ENCODE data around the gene LTBR. TPM values are rescaled to one million over a fixed set of nuclear protein-coding genes. Genes with fewer than 3 reads are reported as not detected.

The LTBR gene
- polyA plus RNA-seq, 4 donors = 56.2 to 71.2 (median 61.7) TPM

DNA sequence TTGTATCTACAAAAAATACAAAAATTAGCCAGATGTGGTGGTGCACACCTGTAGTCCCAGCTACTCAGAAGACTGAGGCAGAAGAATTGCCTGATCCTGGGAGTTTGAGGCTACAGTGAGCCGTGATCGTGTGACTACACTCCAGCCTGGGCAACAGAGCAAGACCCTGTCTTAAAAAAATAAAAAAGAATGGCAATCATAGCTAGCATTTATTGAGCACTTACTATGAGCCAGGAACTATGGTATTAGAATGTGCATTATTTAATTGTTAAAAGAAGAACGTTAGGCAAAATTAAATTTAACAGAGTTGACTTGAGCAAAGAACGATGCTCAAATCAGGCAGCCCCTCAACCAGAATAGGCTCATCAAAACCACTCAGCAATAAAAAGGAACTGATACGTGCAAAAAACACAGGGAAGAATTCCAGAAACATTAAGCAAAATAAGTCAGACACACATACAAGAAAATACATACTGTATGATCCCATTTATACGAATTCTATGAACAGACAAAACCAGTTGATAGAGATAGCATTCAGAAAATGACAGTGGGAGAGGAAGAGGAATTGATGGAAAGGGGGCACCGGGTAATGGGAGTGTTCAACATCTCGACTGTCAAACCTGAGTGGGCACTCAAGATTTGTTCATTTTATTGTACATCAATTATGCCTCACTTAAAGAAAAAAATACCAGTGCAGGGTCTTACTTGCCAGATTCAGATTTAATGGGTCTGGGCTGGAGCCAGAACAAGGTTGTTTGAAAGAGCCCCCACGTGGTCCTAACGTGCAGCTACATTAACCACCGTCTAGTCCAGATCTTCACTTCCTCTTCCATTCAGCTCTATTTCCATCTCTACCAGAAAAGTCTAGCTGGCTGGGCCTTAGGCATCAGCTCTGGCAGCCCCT lies 16.6 kb upstream of the LTBR start:
- no peak for DNase-seq (ENCODE audit: low read depth in 4 of 4, low spot score in 3 of 4)

DNA sequence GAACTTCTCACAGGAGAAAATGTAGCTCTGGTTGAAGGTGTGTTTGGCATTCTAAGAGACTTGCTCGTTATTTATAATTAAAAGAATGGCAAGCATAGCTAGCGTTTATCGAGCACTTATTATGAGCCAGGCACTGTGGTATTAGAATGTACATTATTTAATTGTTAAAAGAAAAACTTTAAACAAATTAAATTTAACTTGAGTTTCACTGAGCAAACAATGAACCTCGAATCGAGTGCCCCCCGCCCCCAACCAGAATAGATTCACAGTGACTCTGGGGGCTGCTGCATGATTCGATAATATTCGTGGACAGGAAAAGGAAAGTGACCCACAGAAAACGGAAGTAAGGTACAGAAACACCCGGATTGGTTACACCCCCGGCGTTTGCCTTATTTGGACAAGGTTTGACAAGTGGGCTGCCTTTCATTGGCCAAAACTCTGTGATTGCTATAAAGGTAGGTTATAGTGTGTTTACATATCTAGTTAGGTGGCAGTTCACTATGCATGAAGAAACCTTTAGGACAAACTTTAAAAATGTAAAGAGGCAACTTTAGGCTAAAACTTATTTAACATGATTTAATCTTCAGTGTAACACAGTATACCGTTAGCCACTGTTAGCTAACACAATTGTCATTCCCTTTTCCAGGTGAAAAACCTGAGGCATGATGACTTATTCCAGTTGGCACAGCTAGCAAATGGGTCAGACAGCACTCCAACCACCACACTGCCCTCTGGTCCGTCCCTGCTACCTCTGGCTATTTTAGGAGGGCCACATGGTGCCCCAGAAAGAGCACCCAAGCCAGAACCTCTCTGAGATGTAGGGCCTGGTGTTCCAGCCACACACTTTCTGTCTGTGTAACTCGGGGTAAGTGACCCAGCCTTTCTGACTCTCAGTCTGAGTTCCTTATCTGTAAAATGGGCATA lies 15.7 kb upstream of the LTBR start:
- DNase-seq (ENCODE audit: low read depth in 4 of 4, low spot score in 3 of 4) = no peak

DNA sequence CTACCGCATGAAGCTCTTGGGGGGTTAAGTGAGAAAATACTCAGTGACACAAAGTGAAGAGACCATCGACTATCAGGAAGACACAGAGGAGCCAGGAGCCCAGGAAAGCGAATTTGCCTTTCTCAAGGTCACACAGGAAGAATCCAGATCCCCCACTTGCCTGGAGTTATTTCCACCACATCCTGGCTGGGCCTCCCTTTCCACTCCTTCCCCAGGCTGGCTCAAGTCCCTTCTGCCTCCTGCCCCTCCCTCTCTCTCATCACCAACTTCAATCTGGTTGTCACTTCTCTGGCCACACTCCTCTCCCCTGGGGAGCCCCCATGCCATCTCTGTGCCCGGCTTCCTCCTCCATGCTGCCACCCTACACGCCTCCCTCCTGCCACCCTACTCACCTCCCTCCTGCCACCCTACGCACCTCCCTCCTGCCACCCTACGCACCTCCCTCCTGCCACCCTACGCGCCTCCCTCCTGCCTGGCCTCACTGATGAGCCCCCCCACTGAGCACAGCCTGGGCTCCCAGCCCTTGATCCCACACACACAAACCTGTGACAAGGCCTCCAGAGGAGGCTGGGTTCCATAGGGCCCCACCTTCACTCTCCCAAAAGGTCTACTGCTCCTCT lies 14.9 kb upstream of the LTBR start:
- DNase-seq (ENCODE audit: low read depth in 4 of 4, low spot score in 3 of 4) = no peak

DNA sequence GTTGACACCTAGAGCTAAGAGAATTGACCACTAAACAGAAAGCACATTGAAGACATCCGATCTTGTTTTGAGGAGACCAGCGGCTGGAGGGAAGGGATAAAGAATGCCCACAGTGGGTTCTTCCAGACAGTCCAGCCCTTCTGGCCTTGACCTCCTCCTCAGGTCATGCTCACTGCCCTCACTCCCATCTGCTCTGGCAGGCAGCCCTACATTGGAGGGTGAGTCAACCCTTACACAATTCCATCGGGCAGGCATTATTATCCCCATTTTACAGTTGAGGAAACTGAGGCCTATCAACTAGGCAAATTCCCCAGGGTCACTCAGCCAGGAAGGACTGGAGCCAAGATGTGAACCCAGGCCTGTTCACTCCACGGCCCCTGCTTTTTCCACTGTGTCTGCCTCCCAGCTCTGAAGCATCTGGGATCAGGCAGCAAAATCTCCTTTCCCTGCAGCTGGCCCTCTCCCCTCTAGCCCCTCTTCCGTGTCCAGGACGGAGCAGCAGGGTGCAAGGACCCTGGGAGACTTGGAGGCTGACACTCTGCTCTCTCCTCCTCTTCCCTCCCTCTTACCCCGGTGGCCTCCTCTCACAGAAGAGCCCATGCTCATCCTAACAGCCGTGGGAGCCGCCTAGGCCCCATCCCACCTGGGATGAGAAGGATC lies 13.9 kb upstream of the LTBR start:
- DNase-seq (ENCODE audit: low read depth in 4 of 4, low spot score in 3 of 4) = no peak

DNA sequence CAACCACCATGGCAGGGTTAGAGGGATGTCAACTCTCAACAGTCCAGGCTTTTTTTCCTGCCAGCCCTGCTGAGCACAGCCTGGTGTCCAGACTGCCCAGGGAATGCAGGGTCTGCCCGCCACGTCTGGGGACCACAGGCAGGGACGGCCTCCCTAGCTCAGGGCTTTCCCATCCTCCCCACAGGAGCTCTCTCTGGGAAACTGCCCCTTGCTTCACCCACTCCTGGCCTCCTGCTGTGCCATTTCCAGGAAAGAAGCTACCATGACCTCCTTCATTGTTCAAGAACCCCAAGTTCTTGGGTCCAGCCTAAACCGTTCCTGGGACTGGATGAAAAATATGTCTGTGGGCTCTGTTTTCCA lies 13.4 kb upstream of the LTBR start:
- DNase-seq (ENCODE audit: low read depth in 4 of 4, low spot score in 3 of 4) = no peak

DNA sequence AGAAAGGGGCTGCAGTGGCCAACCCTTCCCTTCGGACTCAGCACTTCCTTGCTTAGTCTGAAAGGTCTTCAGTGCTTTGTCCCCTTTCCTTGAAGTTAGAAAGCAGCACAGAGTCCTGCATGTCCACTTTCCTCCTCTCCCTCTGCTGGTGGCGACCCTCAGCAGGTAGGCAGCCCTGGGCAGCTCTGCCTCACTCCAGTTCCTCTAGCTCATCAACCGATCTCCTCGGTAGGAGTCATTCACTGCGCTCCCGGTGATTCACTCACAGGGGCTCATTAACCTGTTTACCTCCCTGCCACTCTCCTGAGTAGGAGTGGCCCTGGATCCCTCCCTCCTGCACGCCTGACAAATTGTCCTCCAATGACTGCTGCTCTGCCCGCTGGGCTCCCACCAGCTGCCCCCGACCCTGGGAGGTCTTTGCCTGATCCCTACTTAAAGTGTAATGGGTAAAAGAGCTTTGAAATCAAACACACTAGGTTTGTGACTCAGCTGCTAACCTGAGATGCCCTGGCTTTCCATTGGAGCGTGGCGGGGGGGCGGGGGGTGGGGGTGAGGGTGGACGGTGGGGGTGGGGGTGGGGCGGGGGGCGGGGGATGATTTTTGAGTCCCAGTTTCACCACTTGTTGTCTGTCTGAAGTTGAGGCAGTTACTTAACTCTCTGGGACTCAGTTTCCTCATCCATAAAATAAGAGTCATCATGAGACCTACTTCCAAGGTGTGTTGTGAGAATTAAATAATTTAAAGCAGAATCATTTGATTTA lies 12.8 kb upstream of the LTBR start:
- DNase-seq (ENCODE audit: low read depth in 4 of 4, low spot score in 3 of 4) = peak in 1 of 4 donors; percentile 80

DNA sequence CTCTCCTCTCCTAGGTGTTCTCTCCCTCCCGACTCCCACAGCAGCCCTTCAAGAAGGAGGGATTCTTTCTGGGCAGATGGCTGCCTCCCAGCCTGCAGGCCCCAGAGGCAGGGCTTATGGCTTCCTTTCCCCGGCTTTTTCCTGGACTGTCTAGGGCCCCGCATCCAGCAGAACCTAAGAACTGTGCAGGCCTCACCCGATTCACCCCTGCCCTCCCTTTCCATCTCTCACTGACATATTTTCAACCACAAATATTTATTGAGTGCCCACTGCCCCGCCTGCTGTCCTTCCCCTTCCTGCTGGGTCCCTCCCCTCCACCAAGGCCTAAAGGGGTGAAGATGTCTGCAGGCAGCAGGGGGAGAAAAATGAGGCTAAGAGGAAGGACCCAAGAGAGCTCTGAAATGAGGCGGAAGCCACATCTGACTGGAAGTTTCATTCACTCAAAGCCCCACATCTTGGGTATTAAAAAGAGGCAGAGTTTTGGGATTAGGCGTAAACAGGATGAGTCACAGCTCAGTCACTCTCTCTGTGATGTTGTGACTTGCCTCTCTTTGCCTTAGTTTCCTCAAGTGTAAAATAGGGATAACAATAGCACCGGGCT lies 11.5 kb upstream of the LTBR start:
- DNase-seq (ENCODE audit: low read depth in 4 of 4, low spot score in 3 of 4) = no peak

DNA sequence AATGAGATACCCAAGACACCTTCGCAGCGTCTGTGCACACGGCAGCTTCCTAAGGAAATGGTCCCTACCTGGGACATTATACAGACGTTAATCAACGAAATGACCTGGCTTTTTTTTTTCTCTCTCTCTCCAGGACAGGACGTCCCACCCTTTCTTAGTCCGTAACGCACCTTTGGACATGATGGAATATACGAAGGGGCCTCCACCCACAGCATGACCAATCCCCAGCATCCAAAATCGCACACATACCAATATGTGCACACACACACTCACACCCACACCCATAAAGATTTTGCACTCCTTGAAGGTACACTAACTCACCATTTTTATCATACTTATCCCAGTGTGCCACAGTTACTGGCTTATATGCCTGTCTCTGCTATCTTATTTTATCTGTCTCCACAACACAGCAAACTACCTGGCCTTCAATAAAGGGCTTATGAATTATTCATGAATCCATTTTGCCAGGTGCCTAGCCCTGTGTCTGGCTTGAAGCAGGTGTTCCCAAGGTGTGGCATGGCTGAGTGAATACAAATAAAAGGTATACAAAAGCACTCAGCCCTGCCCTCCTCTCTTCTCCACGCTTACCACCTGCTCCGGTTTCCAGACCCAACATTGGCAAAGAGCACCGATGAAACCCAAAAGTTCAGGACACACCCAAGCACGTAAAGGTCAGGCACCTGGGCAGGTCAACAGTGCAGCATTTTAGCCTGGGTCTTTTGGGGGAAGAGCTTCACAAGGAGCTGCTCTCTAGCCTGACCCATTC lies 10.8 kb upstream of the LTBR start:
- DNase-seq (ENCODE audit: low read depth in 4 of 4, low spot score in 3 of 4) = no peak

DNA sequence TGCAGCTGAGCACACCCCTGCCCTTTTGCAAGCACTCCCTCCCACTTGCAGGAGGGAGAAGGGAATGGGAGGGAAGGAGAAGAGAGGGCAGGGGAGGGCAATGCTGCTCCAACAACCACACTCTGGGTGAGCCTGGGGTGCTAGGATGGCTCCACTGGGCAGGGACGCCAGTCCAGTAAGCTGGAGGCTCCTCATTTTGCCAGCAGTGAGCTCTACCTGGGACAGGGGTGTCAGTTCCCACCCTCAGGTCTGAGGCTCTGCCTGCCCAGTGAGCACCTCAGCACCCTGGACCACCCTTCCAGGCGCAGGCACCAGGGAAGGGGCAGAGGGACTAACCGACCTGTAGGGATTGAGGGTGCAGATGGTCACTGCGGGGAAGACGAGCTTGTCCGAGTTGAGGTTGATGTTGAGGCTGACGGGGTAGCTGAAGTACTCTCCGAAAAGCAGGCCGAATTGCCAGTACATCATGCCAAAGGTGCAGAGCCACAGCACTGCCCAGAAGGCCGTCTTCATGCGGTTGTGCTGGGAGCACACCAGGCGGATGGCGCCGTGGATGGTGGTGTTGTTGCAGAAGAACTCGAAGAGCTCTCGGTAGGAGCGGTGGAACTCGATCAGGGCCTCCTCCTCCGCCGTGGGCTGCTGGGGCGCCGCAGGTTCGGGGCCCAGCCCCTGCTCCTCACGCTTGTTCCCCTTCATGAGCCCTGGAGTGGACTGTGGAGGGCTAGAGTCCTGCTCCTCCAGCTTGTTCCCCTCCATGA lies 9.8 kb upstream of the LTBR start:
- DNase-seq (ENCODE audit: low read depth in 4 of 4, low spot score in 3 of 4) = no peak

DNA sequence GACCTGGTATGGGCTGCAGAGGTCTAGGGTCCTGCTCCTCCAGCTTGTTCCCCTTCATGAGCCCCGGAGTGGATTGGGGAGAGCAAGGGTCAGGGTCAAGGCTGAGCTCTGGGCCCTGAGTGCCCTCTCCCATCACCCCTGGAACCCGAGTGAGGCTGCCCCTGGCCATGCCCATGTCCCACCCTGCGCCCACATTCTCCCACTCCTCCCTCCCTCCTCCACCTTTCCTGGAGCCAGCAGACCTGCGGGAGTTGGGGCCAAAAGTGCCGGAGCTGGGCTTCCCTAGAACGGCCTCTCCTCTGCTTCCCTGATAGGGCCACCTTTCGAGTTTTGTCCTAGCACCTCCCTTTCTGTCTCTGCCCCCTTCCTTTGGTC lies 9.2 kb upstream of the LTBR start:
- DNase-seq (ENCODE audit: low read depth in 4 of 4, low spot score in 3 of 4) = no peak

DNA sequence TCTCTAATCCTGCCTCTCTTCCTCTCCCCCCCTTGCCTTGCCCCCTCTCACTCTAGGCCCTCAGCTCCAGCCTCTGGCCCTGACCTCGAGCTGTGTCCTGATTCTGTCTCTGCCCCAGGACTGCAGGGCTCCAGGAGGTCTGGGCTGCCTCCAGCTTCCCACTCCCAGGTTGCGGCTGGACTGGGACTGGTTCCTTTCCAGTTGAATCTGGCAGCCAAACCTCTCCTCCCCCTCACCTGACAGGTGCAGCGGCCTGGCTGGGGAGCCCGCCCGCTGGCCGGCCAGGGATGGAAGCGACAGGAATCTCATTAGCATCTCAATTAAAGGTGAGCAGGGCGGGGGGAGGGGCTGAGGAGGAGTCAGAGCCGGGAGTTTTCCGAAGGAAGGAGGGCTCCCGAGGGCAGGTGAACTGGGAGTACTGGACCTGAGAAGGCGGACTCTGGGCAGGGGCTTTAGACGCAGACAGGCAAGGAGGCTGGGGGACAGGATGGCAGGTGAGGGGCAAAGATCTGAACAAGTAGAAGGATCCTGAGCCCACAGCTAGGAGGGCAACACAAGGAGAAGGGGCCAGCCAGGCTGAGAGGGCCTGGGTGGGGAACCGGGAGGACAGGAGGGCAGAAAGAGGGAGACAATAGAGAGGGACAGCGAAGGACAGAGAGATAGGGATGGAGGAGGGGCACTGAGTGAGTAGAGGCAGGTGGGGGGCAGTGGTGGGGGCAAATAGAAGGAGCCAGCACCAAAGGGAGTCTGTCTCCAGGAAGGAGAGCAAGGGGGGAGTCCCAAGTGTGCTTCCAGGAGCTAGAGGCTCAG lies 8.5 kb upstream of the LTBR start, which contains the start of gene SCNN1A:
SCNN1A (minus strand) TSS at position 295 of the 810 bp plus-strand sequence. CDS start 780 bp downstream, outside the sequence.
- no peak for DNase-seq (ENCODE audit: low read depth in 4 of 4, low spot score in 3 of 4)

DNA sequence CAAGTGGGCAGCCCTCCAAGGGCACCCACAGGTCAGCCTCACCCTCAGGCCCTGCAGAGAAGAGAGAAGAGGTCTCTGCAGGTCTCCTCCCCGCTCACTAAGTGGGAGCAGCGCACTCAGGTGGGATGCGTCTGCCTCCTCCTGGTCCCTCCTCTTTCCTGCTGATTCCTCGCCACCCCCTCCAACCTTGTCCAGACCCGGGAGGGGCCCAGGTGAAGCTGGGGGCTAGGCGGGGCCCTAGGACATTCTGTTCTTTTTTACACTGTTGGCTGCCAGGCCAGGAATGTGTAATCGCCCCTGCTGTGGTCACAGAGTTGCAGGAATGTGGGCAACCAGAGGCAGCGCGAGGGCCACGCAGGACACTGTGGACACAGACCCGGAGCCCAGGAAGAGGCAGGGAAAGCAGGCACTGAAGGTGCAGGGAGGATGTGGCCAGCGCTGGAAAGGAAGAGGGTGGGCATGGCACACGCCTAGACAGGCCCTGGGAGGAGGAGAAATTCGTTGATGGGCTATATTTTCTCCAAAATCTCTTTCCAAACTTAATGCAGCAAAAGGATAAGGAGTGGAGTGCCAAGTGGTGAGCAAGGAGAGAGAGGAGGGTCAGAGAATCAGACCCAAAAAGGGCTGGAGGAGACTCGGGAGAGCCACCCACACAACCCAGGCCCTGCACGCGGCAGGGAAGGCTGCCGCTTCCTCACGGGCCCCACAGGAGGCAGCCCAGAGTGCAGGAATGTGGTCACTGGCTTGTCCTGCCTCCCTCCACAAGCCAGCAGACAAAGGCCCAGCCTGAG lies 7.7 kb upstream of the LTBR start:
- no peak for DNase-seq (ENCODE audit: low read depth in 4 of 4, low spot score in 3 of 4)

DNA sequence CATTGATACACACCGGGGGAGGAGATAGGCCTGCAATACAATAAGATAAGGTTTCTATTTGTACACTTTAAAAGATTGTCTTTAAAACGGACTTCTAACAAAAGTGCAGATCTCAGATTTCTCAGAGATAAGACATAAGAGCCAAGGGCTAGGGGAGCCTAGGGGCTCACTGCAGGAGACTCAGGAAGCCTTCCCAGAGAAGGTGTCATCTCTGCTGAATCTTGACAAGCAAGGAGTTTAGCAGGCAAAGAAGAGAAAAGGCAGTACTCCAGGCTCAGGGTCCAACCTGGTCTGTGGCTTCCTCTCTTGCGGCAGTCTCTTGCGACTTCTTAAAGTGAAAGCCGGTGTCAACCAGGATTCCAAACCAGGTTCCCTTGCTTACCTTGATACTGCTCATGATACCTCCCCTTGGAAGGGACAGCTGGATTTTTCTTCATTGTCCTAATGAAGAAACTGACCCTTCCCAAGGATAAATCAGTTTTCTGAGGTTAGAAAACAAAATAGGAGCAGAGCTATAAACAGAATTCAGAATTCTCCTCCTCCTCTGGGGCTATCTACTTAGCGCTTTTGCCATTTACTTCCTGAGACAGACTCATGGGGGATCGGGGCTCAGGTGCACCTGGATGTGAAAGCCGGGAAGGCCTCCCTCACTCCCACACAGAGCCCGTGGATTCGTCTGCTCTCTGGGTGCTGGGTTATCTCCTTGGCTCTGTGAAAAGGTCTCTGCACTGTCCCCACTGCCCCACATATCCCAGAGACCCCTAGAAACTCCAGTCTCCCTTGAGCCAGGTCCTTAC lies 6.9 kb upstream of the LTBR start:
- DNase-seq (ENCODE audit: low read depth in 4 of 4, low spot score in 3 of 4) = no peak

DNA sequence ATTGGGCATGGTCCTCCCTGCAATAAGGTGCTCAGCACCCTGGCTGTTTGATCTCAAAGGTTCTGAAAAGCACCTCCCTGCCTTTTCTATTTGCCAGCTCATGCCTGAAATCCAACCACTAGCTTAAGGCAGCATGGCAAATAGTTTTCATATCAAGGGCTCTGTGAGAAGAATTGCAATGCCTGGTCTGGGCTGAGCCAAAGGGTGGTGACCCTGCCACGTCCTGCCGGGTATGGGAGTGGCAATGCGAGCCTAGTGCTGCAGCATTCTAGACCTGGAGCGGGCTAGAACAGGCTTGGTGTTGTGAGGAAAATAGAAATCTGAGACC lies 6.3 kb upstream of the LTBR start:
- DNase-seq (ENCODE audit: low read depth in 4 of 4, low spot score in 3 of 4) = no peak

DNA sequence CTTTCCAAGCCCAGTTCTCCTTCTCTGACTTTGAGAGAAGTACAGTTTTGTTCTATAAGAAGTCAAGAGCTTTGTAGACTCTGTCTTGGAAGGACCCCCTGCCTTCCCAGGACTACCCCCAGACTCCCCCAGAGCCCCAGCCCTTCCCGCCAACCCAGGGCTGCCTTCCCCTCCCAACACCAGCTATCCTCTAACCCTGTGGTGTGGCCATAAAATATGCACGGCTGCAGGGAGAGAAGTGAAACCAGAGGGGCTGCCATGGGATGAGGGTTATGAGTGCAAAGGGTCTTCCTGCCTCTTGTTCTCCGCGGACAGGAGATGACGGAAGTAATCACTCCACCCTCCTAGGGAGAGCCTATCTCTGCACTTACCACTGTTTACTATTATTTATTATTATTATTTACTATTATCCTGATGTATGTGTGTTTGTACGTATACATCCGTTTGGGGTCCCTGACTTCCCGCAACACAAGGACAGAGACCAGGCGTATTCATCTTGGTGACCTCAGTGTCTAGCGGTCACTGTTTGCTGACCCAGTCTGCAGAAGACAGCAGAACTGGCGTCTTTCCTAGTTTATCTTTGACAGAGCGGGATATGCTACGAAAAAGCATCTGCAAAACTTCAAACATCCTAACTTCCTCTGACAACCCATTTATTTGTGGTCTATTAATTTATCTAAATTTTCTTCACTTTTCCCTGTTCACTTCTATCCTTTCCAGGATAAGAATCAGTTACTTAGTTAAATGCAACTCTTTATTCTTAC lies 5.1 kb upstream of the LTBR start:
- no peak for DNase-seq (ENCODE audit: low read depth in 4 of 4, low spot score in 3 of 4)
